Stimulated activated CD8-positive, alpha-beta memory T cell treated with anti-CD3 and anti-CD28 coated beads, Interleukin-12 subunit alpha, Interleukin-12 subunit beta, amount 100 ng/mL, for 24 hours (primary cell): ENCODE data around the gene KRTCAP2.
"Not testable (repeated sequence)": the region's sequence is repeated elsewhere in the genome, so short reads cannot be mapped to it uniquely, and the experiment has no call there.

Experiments
- DNase-seq: peaks from one replicate; pipeline ENCODE4 v3.0.0-alpha.2; 2020; ENCODE audit errors: extremely low read depth

The KRTCAP2 gene

DNA sequence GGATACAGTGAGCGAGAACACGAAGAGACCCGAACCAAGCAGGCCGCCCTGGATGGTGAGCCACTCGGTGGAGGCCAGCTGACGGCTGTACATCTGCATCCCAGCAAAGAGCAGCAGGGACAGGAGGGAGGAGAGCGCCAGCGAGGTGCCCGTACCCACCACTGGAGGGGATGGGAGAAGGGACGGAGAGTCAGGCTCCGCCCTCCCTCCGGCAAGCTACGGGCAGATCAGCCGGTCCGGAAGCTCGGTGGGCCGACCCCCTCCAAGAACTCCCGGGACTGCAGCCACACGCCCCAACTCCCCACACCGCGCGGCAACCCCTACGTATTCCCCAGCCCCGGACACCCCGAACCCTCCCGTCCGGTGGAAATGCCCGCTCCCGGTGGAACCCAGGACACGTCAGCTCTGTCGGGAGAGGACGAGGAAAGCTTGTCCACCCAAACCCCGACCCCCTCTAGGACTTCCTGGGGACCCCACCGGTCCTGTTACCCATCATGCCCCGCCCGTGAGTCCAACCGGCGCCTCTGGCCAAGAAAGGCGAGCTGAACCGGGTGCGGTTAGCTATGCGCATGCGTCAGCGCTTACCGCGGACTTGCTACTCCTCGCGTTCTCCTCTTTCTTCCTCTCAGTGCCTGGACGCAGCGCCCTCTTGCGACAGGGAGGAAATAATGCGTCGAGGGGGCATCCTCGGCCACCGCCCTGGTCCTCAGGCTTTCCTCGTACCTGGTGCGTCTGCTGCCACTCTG, at the start of gene KRTCAP2:
TSS of gene KRTCAP2 (minus strand) at position 573 of the 746 bp plus-strand sequence. CDS start at position 493, 80 bp downstream.
- DNase-seq, result peak; percentile 87

DNA sequence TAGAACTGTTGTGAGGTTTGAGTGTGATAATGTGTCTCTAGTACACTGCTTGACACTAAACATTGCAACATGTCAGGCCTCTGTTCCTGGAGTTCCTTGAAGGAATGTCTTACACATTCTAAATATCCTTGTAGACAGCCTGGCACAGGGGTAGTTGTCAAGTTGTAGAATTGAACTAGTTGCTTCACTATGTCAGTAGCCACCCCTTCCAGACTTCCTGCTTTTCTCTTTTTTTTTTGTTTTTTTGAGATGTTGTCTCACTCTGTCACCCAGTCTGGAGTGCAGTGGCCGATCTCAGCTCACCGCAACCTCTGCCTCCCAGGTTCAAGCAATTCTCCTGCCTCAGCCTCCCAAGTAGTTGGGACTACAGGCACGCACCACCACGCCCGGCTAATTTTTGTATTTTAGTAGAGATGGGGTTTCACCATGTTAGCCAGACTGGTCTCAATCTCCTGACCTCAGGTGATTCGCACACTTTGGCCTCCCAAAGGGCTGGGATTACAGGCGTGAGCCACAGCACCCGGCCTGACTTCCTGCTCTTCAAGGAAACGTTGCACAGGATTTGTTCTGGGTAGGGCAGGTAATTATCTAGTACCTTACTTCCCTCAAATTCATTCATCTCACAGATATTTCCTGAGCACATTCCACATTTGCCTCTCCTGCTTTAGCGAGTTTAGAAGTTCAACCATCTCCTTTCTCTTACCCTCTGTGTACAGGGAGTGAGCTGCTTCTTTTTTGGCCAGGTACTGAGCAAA, 47.3 kb upstream of the KRTCAP2 start:
- DNase-seq, result not testable (repeated sequence)

DNA sequence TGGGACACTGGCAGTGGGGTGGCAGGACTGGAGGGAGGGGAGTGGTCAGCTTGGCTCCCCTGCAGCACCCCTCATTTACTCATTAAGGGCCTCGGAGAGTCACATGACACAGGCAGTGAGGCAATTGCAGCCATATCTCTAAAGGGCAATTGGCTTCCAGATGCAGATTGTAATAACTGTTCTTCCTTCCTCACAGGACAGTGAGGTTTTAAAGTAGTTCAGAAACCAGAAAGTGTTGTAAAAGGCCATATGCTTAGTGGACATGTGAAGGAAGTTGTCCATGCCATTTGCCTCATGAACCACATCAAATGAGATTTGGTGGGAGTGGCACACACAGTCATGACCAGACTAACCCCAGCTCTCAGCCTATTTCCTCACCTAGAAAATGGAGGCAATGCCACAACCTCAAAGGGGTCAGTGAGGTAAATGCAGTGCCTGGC, 46.5 kb upstream of the KRTCAP2 start:
- DNase-seq, result no peak

DNA sequence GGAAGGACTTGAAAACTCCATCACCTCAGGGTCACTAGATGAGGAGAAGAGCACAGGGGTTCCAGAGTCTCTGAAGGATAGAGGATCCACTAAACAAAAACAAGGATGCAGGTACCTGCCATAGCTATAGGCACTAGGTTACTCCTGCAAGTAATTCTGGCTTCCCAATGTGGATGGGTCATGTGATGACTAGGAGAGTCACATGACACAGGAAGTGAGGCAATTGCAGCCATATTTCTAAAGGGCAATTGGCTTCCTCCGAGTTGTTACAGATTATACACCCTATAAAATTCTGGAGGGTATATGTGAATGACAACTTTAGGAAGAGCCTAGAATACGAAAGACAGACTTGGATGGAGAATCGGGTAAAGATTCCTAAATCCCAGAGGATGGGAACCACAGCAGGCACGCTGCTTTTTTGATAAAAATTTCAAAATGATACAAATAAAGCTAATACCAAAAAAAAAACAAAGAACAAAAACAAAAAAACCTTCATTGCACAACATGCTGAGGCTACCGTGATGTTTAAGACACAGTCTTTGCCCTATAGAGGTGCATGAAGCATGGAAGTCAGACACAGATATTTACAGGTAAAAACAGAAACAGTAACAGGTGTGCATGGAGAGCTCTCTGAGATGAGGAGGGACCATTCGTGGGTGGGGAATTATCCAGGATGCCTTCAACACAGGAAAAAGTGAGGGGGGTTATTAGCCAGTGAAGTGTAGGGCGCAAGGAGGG, 45.9 kb upstream of the KRTCAP2 start:
- DNase-seq, result no peak

DNA sequence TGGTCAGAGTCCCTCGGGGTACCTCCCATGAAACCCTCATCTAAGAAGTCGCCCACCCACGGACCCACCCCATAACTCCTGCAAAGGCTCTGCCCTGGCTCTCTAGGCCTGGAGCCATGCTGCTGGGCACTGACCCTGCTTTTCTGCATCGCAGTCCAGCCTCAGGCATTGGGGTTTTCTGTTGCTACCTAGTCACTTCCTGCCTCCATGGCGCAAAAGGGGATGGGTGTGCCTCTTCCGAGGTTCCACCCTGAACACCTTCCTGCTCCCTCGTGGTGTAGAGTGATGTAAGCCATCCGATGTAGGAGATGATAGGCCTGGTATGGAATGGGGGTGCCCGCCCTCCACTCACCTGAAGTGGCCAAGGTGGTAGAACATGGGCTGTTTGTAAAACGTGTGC, 41.6 kb upstream of the KRTCAP2 start:
- not testable (repeated sequence) for DNase-seq

DNA sequence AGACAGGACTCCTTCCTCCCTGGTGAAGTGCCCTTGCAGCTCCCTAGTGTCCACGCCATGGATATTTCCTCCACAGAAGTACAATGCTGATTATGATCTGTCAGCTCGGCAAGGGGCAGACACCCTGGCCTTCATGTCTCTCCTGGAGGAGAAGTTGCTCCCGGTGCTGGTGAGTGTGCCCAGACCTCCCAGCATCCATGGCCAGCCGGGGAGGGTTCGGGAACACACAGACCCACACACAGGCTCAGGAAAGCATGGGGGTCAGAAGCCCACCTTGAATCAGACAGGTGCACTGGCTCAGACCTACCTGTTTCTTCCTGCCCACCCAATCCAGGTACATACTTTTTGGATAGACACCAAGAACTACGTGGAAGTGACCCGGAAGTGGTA, 38.9 kb upstream of the KRTCAP2 start:
- not testable (repeated sequence) for DNase-seq

DNA sequence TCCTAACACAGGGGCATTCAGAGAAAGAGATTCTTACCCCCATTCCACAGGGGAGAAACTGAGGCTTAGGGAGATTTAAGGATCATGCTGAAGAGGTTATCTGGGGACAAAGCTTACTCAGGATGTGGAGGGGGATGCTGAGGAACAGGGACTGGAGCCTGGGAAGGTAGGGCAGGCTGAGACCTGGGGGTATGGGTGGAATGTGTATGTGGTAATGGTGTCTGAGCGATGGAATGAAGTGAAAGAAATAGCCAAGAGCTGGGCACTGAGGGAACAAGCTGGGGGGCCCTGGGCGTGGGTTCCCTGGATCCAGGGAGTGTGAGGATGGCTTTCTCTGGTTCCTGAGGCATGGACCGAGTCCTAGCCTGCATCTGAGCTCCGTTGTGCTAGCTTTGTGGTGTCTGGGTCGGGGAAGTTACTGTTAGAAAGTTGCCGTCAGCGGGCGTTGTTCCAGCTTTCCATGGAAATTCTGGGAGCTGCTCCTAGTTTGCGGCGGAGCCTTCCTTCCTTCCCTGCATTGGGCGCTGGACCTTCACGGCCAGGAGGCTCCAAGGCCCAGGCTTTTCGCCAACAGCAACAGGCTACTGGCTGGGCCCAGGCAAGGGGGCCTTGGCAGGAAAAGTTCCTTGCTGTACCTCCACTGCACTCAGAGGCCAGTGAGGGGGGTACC, 38.4 kb upstream of the KRTCAP2 start:
- DNase-seq, result not testable (repeated sequence)

DNA sequence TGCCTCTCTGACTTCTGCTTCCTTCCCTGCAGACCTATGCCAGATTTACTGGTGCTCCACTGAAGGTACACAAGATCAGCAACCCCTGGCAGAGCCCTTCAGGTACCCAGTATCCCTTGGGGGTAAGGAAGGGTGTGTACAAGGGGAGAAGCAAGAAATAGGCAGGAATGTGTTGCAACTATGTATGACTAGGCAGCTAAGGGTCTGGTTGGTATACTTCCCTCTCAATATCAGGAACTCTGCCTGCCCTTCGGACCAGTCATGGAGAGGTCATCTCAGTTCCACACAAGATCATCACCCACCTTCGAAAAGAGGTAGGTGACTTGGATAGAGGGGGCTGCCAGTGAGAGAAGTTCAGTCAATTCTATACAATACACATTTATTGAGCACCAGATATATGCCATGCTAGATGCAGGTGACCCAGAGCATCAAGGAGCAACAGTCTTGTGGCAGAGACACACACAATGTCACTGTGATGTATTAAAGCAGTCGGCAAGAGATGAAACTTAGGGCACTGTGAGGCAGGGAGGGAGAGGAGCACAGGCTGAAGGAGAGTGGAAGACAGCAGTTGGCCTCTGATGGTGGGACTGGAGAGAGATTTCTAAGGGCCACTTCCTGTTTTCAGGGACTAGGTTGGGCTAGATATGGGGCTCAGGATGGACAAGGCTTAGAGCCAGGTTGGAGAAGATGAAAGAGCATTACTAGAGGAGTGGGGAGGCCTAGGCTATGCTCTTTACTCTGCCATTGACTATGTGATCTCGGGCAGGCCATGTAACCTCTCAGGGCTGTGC, 37.4 kb upstream of the KRTCAP2 start:
- no peak for DNase-seq

DNA sequence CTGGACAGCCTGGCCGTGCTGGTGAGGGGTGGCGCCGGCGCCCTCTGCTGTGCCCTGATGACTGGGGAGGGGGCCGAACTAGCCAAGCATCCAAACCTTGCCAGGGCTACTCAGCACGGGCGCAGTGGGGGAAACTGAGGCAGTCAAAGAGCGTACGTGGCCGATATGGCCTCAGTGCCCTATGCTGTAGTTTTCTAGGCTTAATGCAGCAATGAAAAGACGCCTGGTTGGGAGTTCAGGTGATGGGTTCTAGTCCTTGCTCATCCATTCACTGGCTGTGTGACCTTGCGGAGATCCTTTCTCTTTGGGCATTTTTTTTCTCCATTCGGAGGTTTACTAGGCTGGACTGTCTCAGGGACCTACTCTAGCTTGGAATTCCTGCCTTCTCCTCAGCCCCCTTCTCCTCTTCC, 36.2 kb upstream of the KRTCAP2 start:
- no peak for DNase-seq

DNA sequence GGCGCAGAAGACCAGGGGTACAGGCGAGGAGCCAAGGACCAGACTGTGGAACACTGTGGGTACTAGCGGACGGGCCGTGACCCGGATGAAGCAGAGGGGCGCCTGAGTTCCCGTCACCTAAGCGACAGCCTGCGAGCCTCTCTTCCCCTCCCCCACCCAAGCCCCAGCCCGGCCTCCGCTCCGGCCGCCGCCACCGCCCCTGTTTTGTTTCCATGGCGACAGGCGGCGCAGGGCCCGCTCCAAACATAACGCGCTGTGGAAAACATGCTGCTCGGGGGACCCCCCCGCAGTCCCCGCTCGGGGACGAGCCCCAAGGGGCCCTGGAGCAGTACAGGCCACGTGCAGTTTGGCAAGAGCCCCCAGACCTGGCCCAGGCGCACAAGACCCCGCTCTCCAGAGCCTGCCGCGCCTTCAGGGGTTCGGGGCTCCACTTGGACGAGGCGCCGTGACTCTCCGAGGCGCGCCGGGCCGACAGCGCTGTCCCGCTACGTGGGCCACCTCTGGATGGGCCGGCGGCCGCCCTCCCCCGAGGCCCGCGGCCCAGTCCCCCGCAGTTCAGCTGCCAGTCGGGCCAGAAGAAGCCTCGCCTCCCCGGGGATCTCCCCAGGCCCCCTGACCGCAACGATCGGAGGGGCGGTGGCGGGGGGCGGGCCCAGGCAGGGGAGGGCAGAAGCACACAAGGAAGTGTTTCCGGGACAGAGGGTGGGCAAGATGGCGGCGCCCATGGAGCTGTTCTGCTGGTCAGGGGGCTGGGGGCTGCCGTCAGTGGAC, 35.6 kb upstream of the KRTCAP2 start, which contains the start of gene MTX1:
TSS of gene MTX1 (plus strand) at position 155 of the 771 bp plus-strand sequence. CDS start at position 265, 110 bp downstream.
- DNase-seq, result peak; percentile 78

DNA sequence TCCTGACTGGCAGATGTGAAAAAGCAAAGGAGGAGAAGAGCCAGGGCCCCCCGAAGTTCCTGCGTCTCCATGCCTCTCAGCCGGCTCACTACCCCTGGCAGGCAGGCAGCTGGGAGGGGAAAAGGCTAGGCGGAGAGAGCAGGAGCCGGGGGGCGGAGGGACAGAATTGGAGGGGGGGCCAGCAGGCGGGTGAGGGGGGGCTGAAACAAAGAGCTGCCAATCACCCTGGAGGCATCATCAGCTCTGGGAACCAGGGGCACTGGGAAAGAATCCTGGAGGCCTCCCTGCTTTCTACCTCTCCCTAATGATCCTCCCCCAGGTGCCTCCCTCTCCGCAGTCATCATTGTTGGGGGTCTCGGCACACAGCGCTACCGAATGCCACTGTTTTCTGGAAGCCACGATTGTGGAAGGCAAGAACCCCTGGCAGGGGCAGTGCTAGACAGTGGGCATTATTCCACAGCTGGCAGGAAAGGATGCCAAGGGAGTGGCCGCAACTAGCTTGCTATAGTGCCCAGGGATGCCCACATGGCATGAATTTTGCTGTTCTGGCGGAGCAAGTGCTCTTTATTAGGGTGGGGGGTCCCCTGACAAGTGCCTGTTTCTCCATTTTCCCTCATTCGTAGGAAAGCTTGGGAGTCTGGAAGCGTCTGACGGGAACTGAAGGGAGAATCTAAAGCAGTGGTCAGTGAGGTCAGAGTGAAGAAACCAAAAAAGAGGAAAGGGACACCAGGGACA, 34.9 kb upstream of the KRTCAP2 start, which contains the start of gene THBS3:
TSS of gene THBS3 (minus strand) at position 92 of the 735 bp plus-strand sequence. CDS start at position 71, 21 bp downstream.
- DNase-seq, result no peak

DNA sequence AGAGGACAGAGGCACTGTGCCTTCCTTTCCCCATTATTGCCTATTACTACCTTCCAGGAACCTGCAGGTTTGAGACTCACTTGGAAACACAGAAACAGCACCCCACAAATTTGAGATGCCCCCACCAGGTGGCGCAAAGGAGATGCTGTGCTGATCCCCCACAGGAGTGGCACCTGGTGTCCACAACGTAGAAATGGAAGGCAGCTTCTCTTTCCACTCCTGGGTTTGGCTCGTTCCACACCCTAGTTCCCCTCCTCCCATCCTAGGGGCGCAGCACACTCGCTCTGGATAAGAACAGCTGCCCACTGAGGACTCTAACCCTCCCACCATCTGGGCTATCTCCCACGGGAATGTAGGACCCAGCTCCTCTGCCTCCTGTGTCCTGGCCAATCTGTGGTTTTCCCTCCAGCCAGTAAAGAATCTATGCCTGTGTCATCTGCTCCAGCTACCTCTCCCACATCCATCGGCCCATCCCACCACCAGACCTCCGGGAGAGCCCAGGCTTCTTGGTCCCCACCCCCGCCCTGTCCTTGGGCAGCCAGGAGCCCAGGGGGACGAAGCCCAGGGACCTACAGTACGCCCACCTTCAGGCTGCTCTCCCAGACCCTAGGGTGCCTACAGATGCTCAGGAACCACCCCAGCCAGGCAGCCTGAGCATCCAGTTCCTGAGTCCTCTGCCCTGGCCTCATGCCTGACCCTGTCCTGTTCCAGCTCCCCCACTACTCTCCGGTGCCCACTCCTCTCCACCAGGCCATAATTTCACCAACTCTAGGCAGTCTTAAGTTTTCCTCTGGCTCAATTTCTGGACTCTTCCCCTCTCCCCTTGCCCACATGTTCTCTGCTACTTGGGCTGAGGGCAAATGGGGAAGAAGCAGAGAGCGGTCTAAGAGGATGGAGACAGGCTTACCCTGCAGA, 34.0 kb upstream of the KRTCAP2 start:
- DNase-seq, result peak; percentile 69

DNA sequence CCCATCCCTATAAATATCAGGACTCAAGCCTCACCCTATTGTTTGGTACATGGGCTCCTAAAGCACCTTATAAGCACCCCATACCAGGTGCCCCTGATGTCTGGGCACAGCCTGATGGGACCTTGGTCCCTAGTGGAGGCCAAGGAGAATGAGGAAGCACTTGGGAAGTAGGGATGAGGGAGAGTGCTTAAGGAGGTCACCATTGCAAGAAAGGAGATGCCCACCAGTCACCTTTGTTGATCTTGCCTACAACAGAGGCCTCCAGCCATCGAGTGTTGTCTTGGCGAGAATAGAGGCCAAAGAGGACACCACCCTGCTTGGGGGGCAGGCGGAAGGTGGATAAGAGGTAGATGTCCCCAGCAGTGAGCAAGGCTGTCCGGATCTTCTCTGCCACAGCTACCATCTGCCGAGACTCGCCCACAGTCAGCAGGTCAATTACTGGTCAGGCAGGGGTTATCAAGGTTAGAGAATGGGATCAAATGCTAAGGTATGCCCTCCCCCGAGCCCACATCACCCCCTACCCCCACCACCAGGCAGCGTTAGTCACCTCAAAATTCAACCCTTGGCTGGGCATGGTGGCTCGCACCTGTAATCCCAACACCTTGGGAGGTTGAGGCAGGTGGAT, 33.0 kb upstream of the KRTCAP2 start:
- no peak for DNase-seq

DNA sequence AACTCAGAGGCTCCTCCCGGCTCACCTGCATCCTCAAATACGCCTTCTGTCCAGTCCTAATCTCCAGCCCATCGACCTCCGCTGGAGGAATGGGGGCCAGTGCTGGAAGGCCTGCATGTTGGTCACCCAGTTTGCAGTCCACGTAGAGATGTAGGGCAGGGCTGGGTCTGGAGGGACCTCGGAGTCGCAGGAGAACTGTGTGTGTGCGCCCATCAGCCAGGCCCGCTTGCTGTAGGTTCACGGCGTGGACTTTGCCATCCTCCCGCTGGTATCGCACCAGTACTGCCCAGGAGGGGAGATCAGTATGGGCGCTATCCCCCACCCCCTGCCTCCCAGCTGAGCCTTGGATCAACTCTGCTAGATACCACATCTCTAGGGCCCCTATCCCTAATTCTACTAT, 31.9 kb upstream of the KRTCAP2 start:
- DNase-seq, result no peak

DNA sequence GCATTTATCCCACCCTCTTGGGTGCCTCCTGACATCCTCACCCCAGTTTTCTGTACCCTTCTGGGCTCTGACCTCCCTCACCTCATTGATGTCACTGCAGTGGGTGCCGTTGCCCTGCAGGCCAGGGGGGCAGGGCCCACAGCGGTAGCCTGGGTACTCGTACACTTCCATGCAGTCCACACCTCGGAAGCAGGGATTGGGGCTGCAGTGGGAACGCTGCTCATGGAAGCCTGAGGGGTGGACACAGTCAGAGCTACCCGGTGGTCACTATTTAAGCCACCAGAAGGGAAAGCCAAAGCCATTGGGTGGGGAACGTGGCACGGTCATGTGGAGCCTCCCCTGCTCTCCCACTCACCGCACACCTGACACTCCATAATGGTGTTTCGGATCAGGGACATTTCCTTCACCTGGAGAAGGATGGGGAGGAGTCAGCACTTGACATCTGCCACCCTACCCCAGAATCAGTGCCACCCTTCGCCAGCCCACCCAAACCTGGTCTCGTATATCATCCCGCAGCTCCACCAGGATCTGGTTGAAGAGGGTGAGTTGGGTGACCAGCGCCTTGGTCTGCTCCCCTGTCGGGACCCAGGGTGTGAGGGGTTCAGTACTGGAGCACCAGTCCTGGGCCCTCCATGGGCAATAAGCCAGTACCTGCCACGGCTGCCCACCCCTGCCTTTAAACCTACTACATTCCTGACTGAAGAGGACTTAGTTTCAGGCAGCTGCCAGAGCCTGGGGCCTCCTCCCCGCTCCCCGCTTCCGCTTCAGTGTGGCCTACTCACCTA, 29.8 kb upstream of the KRTCAP2 start:
- no peak for DNase-seq

DNA sequence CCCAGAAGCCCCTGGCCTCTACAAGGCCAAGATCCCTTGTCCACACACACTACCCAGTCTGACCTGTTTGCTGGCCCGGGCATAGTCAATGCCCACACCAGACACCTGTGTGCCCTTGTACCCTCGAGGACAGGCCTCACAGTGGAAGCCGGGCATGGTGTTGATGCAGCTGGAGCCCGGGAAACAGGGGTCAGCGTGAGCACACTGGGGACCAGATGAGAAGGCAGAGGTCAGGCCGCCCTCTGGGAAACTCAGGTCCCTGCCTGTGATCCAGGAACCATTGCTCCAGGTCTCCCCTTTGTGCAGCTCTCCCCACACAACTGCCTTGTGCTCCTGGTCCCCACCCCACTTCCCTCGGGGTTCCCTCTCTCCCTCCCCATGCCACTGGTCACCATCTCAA, 29.1 kb upstream of the KRTCAP2 start:
- no peak for DNase-seq

DNA sequence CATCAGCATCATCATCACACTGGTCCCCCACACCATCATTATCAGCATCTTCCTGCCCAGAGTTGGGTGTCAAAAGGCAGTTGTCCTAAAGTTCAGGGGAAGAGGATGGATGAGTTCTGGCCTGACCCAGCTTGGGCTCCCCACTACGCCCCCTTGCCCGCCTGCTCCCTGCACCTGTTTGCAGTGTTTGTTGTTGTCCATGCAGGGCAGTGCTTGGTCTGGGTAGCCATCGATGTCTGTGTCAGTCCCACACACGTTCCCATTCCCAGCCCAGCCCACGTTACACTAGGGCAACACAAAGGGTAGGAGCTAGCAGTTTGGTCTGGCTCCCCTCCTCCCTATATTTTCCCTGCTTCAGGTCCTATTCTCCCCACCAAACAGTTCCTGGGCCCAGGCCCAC, 27.8 kb upstream of the KRTCAP2 start:
- no peak for DNase-seq
